Loucy (cell line): ENCODE measurements around the gene SCEL.

Source experiments
- H2AFZ ChIP-seq: fragments of 200-600 bp; sonication (generic); 2 replicates; pipeline ENCODE4 v1.6.0; 2016; ENCODE audit warnings: antibody characterized with exemption, mild to moderate bottlenecking, low read length, moderate library complexity
- H3F3A ChIP-seq: fragments of 200-600 bp; 2 replicates; pipeline ENCODE4 v1.6.0; 2016; ENCODE audit warnings: antibody characterized with exemption, low read depth, mild to moderate bottlenecking
- H3K27me3 ChIP-seq: fragments of 200-600 bp; sonication (generic); 2 replicates; pipeline ENCODE4 v1.6.1; 2014; ENCODE audit warnings: low read length, mild to moderate bottlenecking; ENCODE audit not compliant: insufficient read depth, poor library complexity, severe bottlenecking
- H3K36me3 ChIP-seq: fragments of 200-600 bp; sonication (generic); 2 replicates; pipeline ENCODE4 v1.6.1; 2016; ENCODE audit warnings: low read length; ENCODE audit not compliant: insufficient read depth
- H3K4me1 ChIP-seq: fragments of 200-600 bp; sonication (generic); 2 replicates; pipeline ENCODE4 v1.5.1; 2014; ENCODE audit warnings: low read length, mild to moderate bottlenecking; ENCODE audit not compliant: insufficient read depth, poor library complexity, severe bottlenecking
- H3K4me2 ChIP-seq: fragments of 200-600 bp; sonication (generic); 2 replicates; pipeline ENCODE4 v1.6.0; 2014; ENCODE audit warnings: antibody characterized with exemption, low read length, low read depth, mild to moderate bottlenecking; ENCODE audit not compliant: poor library complexity, severe bottlenecking
- H3K4me3 ChIP-seq: fragments of 200-600 bp; sonication (generic); 2 replicates; pipeline ENCODE4 v1.5.1; 2014; ENCODE audit warnings: low read length, mild to moderate bottlenecking, mixed read lengths; ENCODE audit not compliant: poor library complexity, severe bottlenecking
- H3K79me2 ChIP-seq: fragments of 200-600 bp; sonication (generic); 2 replicates; pipeline ENCODE4 v1.6.1; 2014; ENCODE audit warnings: low read length; ENCODE audit not compliant: insufficient read depth
- H3K9ac ChIP-seq: fragments of 200-600 bp; sonication (generic); 2 replicates; pipeline ENCODE4 v1.6.0; 2014; ENCODE audit warnings: mild to moderate bottlenecking, low read depth, low read length, moderate library complexity; ENCODE audit not compliant: poor library complexity, severe bottlenecking
- H3K9me2 ChIP-seq: fragments of 200-600 bp; sonication (generic); replicated peaks from 2 replicates; pipeline ENCODE4 v1.6.1; 2016; ENCODE audit warnings: low read depth, low read length, mixed read lengths
- H3K9me3 ChIP-seq: fragments of 200-600 bp; sonication (generic); 2 replicates; pipeline ENCODE4 v1.6.1; 2014; ENCODE audit warnings: mild to moderate bottlenecking, antibody characterized with exemption, low read length, low read depth; ENCODE audit not compliant: insufficient read depth
- H4K20me1 ChIP-seq: fragments of 200-600 bp; sonication (generic); 2 replicates; pipeline ENCODE4 v1.6.0; 2014; ENCODE audit warnings: antibody characterized with exemption, low read length, mild to moderate bottlenecking; ENCODE audit not compliant: insufficient read depth, poor library complexity, severe bottlenecking
- EZH2phosphoT487 ChIP-seq: fragments of 200-600 bp; IDR thresholded peaks from 2 replicates; pipeline ENCODE4 v1.6.1; 2018; ENCODE audit warnings: antibody characterized with exemption, mild to moderate bottlenecking, moderate library complexity, borderline replicate concordance
- TF ChIP-seq, protein P1 (sequence below): fragments of 200-600 bp; sonication (generic); conservative IDR thresholded peaks from 2 replicates; pipeline ENCODE4 v1.5.1; 2014; ENCODE audit warnings: mild to moderate bottlenecking, antibody characterized with exemption, low read length

Gene SCEL

GRCh38 chr13:77503398-77503797, 32.1 kb upstream of the SCEL start:
- no peaks in the 10 kb centered on the region for H3K36me3 ChIP-seq
- H3K79me2 ChIP-seq = no peaks in the 10 kb centered on the region
- H3K27me3 ChIP-seq = no peaks in the 10 kb centered on the region
- no peaks in the 10 kb centered on the region for H3K9me3 ChIP-seq
- no peaks in the 10 kb centered on the region for H3K9me2 ChIP-seq
- no peak overlapping the region for H3K4me2 ChIP-seq
- TF ChIP-seq, protein P1, sequence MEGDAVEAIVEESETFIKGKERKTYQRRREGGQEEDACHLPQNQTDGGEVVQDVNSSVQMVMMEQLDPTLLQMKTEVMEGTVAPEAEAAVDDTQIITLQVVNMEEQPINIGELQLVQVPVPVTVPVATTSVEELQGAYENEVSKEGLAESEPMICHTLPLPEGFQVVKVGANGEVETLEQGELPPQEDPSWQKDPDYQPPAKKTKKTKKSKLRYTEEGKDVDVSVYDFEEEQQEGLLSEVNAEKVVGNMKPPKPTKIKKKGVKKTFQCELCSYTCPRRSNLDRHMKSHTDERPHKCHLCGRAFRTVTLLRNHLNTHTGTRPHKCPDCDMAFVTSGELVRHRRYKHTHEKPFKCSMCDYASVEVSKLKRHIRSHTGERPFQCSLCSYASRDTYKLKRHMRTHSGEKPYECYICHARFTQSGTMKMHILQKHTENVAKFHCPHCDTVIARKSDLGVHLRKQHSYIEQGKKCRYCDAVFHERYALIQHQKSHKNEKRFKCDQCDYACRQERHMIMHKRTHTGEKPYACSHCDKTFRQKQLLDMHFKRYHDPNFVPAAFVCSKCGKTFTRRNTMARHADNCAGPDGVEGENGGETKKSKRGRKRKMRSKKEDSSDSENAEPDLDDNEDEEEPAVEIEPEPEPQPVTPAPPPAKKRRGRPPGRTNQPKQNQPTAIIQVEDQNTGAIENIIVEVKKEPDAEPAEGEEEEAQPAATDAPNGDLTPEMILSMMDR = no peak
- H3F3A ChIP-seq = no peaks in the 10 kb centered on the region
- no peak overlapping the region for H3K4me3 ChIP-seq
- no peaks in the 10 kb centered on the region for H4K20me1 ChIP-seq
- no peak overlapping the region for H2AFZ ChIP-seq
- H3K4me1 ChIP-seq = no peaks in the 10 kb centered on the region
- H3K9ac ChIP-seq = no peak overlapping the region

GRCh38 chr13:77506874-77507273, 28.6 kb upstream of the SCEL start:
- no peaks in the 10 kb centered on the region for H3K27me3 ChIP-seq
- no peaks in the 10 kb centered on the region for H3K36me3 ChIP-seq
- H2AFZ ChIP-seq = no peak overlapping the region
- no peaks in the 10 kb centered on the region for H3K9me3 ChIP-seq
- H3K9me2 ChIP-seq = no peaks in the 10 kb centered on the region
- H3K79me2 ChIP-seq = no peaks in the 10 kb centered on the region
- no peaks in the 10 kb centered on the region for H3K4me1 ChIP-seq
- H3K4me3 ChIP-seq = no peak overlapping the region
- H4K20me1 ChIP-seq = no peaks in the 10 kb centered on the region
- H3K4me2 ChIP-seq = no peak overlapping the region
- no peaks in the 10 kb centered on the region for H3F3A ChIP-seq
- H3K9ac ChIP-seq = no peak overlapping the region
- no peak for TF ChIP-seq EZH2phosphoT487
- TF ChIP-seq, protein P1 = peak; percentile 61

DNA sequence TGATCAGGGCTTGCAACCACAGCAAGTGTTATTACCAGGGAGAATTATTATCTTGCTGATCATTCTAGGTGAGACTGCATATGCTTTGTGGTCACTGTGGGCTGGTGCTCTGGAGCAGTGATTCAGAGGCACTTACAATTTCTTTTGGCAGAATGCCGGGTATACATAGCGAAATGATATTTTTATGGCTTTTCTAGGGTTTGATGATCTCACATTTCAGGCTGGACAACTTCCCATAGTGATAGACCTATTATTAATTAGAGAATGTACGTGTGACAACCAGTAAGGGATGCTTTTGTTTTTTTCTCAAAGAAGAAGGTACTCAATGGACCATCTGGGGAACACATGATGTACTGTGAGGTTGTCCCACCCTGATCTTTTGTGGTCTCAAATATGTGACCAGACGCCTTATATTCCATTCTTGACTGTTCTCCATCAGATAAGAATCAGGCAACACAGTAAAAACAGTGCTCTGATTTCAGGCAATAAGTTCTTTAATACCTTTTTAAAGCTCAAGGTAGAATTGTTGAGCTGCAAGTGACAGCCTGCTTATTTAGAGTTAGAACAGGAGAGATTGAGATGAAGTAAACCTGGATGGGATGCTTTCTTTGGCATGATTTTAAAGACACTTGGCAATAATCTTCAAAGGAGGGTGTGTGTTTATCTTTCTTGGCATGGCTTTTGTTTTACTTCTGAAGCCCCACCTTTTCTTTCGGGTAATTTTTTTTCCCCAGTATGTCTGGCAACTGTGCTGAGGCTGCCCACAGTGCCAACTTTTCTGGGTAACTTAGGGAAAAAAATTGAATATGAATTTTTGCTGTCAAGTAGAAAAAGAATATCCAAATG, 27.4 kb upstream of the SCEL start:
- Histone ChIP-seq H3K36me3 (no peaks in the 10 kb centered on the region), H3F3A (no peaks in the 10 kb centered on the region), H3K27me3 (no peaks in the 10 kb centered on the region), H2AFZ (no peak overlapping the region), H3K4me3 (no peak overlapping the region), H3K4me1 (no peaks in the 10 kb centered on the region), H3K9me2 (no peaks in the 10 kb centered on the region), H4K20me1 (no peaks in the 10 kb centered on the region), H3K79me2 (no peaks in the 10 kb centered on the region), H3K9me3 (no peaks in the 10 kb centered on the region), H3K9ac (no peak overlapping the region), H3K4me2 (no peak overlapping the region)
- TF ChIP-seq, protein P1 = no peak
- no peak for TF ChIP-seq EZH2phosphoT487
